Measurements from ENCODE around the gene DACT3. TPM values are rescaled to one million over a fixed set of nuclear protein-coding genes. Genes with fewer than 3 reads are reported as not detected.

The DACT3 gene
- total RNA-seq, 1 experiment from 2014 or later = 0.75 TPM

- CTCF ChIA-PET = no interaction called here
- intact Hi-C loops (cut with micrococcal nuclease; ENCODE audit: unreplicated experiment) = no loop called here
These were observed 34.5 kb downstream of the DACT3 start for GRCh38 chr19:46626446-46626845.

GRCh38 chr19:46625731-46626130, 35.3 kb downstream of the DACT3 start:
- H3K36me3 Mint-ChIP-seq (ENCODE audit: insufficient read depth, unreplicated experiment) = no peaks in the 10 kb centered on the region
- no peak overlapping the region for H3K4me3 Mint-ChIP-seq (ENCODE audit: unreplicated experiment)
- no peaks in the 10 kb centered on the region for H3K9me3 Mint-ChIP-seq (ENCODE audit: unreplicated experiment)
- H3K27me3 Mint-ChIP-seq (ENCODE audit: insufficient read depth, unreplicated experiment) = no peaks in the 10 kb centered on the region
- H3K27ac Mint-ChIP-seq (ENCODE audit: unreplicated experiment) = no peak overlapping the region
- TF ChIP-seq CTCF (IDR thresholded peaks at IDR 0.05; ENCODE audit: insufficient read depth in 1 of 2, low read depth in 1 of 2, low read length in 1 of 2, severe bottlenecking in 1 of 2, unreplicated experiment in 1 of 2) = no peak
- DNase-seq = no peak
- no peaks in the 10 kb centered on the region for H3K36me3 ChIP-seq (ENCODE audit: control insufficient read depth, insufficient read depth, low read length)
- no TSS peak for BruUV-seq (replicated peaks)
- no peak overlapping the region for H3K4me3 ChIP-seq (ENCODE audit: low read depth, low read length)
- POLR2A ChIA-PET = no interaction called here
- peaks cover 10% of the 10 kb centered on the region for H3K4me1 ChIP-seq
- H3K4me1 Mint-ChIP-seq (ENCODE audit: low read depth, unreplicated experiment) = no peaks in the 10 kb centered on the region
- H3K27me3 ChIP-seq (replicated peaks; ENCODE audit: control insufficient read depth, insufficient read depth, low read length) = no peaks in the 10 kb centered on the region
- no peaks in the 10 kb centered on the region for H3K9me3 ChIP-seq
- CTCF ChIA-PET = no interaction called here
- intact Hi-C loops (cut with micrococcal nuclease; ENCODE audit: unreplicated experiment) = no loop called here

More at GRCh38 chr19:46626446-46626845, 34.5 kb downstream of the DACT3 start:
- Histone ChIP-seq H3K36me3 (ENCODE audit: control insufficient read depth, insufficient read depth, low read length) (no peaks in the 10 kb centered on the region), H3K27me3 (replicated peaks; ENCODE audit: control insufficient read depth, insufficient read depth, low read length) (no peaks in the 10 kb centered on the region), H3K4me3 (ENCODE audit: low read depth, low read length) (no peak overlapping the region), H3K4me1 (peaks cover 3% of the 10 kb centered on the region; the same call in 1 of the 2 replicates), H3K9me3 (no peaks in the 10 kb centered on the region)
- Mint-ChIP-seq H3K27me3 (ENCODE audit: insufficient read depth, unreplicated experiment) (no peaks in the 10 kb centered on the region), H3K4me3 (ENCODE audit: unreplicated experiment) (no peak overlapping the region), H3K4me1 (ENCODE audit: low read depth, unreplicated experiment) (no peaks in the 10 kb centered on the region), H3K9me3 (ENCODE audit: unreplicated experiment) (no peaks in the 10 kb centered on the region), H3K36me3 (ENCODE audit: insufficient read depth, unreplicated experiment) (no peaks in the 10 kb centered on the region), H3K27ac (ENCODE audit: unreplicated experiment) (no peak overlapping the region)
- TF ChIP-seq CTCF (IDR thresholded peaks at IDR 0.05; ENCODE audit: insufficient read depth in 1 of 2, low read depth in 1 of 2, low read length in 1 of 2, severe bottlenecking in 1 of 2, unreplicated experiment in 1 of 2) = no peak
- POLR2A ChIA-PET = no interaction called here
- DNase-seq = no peak
- no TSS peak for BruUV-seq (replicated peaks)

GRCh38 chr19:46624958-46625661, 35.9 kb downstream of the DACT3 start, which contains the start of gene PTGIR:
PTGIR (minus strand) TSS chr19:46625089; CDS start chr19:46624225, 864 bp downstream.
- Histone ChIP-seq H3K36me3 (ENCODE audit: control insufficient read depth, insufficient read depth, low read length) (no peaks in the 10 kb centered on the region), H3K27me3 (replicated peaks; ENCODE audit: control insufficient read depth, insufficient read depth, low read length) (no peaks in the 10 kb centered on the region), H3K4me3 (ENCODE audit: low read depth, low read length) (no peak within 1 kb of the TSS), H3K4me1 (peaks cover 14% of the 10 kb centered on the region), H3K9me3 (no peaks in the 10 kb centered on the region)
- ChIA-PET POLR2A (no interaction called here), CTCF (interaction anchor here (0.6 kb wide), 1 partner anchor 510 kb away, joined by 3 read pairs; no protein-coding TSS in a partner anchor)
- no TSS peak for BruUV-seq (replicated peaks)
- Mint-ChIP-seq H3K27me3 (ENCODE audit: insufficient read depth, unreplicated experiment) (no peaks in the 10 kb centered on the region), H3K27ac (ENCODE audit: unreplicated experiment) (no peak within 1 kb of the TSS), H3K4me3 (ENCODE audit: unreplicated experiment) (no peak within 1 kb of the TSS), H3K36me3 (ENCODE audit: insufficient read depth, unreplicated experiment) (no peaks in the 10 kb centered on the region), H3K4me1 (ENCODE audit: low read depth, unreplicated experiment) (no peaks in the 10 kb centered on the region), H3K9me3 (ENCODE audit: unreplicated experiment) (no peaks in the 10 kb centered on the region)
- TF ChIP-seq CTCF (IDR thresholded peaks at IDR 0.05; ENCODE audit: insufficient read depth in 1 of 2, low read depth in 1 of 2, low read length in 1 of 2, severe bottlenecking in 1 of 2, unreplicated experiment in 1 of 2) = peak in 1 of 2 experiments; percentile 13
- intact Hi-C loops (cut with micrococcal nuclease; ENCODE audit: unreplicated experiment) = no loop called here
- DNase-seq = no peak

All from Caco-2 (cell line).